GM12878 (cell line): ENCODE results near the gene MYOM1. TPM values are rescaled to one million over a fixed set of nuclear protein-coding genes. Genes with fewer than 3 reads are reported as not detected.

Experiments used
- FOXM1 ChIP-seq: IDR thresholded peaks from 2 replicates; pipeline ENCODE4 v1.6.1; 2012; ENCODE audit warnings: low read depth, mild to moderate bottlenecking, inconsistent platforms, low read length, moderate library complexity
- NRF1 ChIP-seq: conservative IDR thresholded peaks from 2 replicates; pipeline ENCODE4 v1.6.1; 2011; ENCODE audit warnings: mild to moderate bottlenecking, low read depth, low read length, improper control_type of control experiment
- TARDBP ChIP-seq: IDR thresholded peaks from 2 replicates; pipeline ENCODE4 v1.6.1; 2016; ENCODE audit warnings: borderline replicate concordance
- polyA plus RNA-seq, 11 experiments: library from polyadenylated mRNA; depleted of rRNA in 4 of 11; unstranded in 6 of 11; stranded (reverse) in 5 of 11; fragments of >200 nt; fragmentation: Nextera tagmentation in 4 of 11; fragmentation: Illumina TruSeq in 1 of 11; extraction: Ambion mirVana in 4 of 11; extraction: Trizol in 1 of 11; gene quantifications; 1 replicate in 1 of 11; 2 replicates in 10 of 11; pipeline versions ENCODE4 v1.2.1 to v1.2.3, GENCODE V29; 2011 to 2016; ENCODE audit warnings: inconsistent platforms in 2 of 11, missing spikeins in 2 of 11, low read depth in 1 of 11
- total RNA-seq, 4 experiments: library from RNA; depleted of rRNA in 3 of 4; stranded (reverse); fragments of >200 nt in 3 of 4; fragmentation: Illumina TruSeq in 1 of 4; extraction: Trizol in 1 of 4; gene quantifications; 2 replicates each; pipeline versions ENCODE4 v1.2.1 to v1.2.3, GENCODE V29; 2013 to 2021
- TF ChIP-seq, protein P1 (sequence below): fragments of 450-650 bp; IDR thresholded peaks from 2 replicates; pipeline ENCODE4 v1.6.1; 2017; ENCODE audit warnings: mild to moderate bottlenecking, moderate library complexity
- TF ChIP-seq, protein P2 (sequence below): IDR thresholded peaks from 2 replicates; pipeline ENCODE4 v1.6.1; 2011; ENCODE audit warnings: low read depth, low read length, improper control_type of control experiment, borderline replicate concordance
- TF ChIP-seq, protein P3 (sequence below): fragments of 450-650 bp; IDR thresholded peaks from 2 replicates; pipeline ENCODE4 v1.6.1; 2016; ENCODE audit warnings: mild to moderate bottlenecking

MYOM1 gene
- total and polyA plus RNA-seq, 10 of the 15 experiments (the other 5 are each of a cell fraction or from before 2014, with no cell fraction given): 0.06 to 1.0 (median 0.57) TPM

DNA sequence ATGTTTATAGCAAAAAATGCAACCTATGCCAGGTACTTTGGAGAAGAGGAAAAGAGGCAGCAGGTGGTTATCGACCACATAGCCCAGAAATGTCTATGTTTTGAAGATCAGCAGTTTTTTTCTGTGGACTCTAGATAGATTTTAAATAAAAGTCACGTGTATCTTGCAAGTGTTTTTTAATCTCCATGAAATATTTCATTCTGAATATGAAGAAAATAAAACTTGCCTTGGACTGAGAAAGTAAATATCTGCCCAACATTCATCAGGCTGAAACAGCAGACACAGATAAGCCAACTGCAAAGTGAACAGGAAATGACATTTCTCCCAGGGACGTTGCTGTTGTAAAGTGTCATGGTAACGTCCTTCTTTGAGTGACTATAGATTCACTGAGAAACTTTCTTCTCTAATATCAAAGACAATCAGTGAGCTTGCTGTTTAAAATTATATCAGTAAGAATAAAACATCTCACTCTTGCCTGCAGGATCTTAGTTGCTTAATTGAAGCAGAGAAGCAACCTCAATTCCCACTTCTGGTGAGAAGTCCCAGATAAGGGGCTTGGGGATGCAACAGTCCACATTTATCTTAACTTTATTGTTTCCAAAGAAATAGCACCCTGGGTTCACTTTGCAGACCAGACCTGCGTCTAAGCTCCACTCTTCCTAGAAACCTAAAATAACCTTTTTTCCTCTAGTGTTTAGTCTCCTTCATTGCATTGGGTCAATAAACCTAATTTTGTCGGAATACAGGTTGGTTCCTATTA is 6.3 kb downstream of the MYOM1 start (continued):
- TF ChIP-seq, protein P1, sequence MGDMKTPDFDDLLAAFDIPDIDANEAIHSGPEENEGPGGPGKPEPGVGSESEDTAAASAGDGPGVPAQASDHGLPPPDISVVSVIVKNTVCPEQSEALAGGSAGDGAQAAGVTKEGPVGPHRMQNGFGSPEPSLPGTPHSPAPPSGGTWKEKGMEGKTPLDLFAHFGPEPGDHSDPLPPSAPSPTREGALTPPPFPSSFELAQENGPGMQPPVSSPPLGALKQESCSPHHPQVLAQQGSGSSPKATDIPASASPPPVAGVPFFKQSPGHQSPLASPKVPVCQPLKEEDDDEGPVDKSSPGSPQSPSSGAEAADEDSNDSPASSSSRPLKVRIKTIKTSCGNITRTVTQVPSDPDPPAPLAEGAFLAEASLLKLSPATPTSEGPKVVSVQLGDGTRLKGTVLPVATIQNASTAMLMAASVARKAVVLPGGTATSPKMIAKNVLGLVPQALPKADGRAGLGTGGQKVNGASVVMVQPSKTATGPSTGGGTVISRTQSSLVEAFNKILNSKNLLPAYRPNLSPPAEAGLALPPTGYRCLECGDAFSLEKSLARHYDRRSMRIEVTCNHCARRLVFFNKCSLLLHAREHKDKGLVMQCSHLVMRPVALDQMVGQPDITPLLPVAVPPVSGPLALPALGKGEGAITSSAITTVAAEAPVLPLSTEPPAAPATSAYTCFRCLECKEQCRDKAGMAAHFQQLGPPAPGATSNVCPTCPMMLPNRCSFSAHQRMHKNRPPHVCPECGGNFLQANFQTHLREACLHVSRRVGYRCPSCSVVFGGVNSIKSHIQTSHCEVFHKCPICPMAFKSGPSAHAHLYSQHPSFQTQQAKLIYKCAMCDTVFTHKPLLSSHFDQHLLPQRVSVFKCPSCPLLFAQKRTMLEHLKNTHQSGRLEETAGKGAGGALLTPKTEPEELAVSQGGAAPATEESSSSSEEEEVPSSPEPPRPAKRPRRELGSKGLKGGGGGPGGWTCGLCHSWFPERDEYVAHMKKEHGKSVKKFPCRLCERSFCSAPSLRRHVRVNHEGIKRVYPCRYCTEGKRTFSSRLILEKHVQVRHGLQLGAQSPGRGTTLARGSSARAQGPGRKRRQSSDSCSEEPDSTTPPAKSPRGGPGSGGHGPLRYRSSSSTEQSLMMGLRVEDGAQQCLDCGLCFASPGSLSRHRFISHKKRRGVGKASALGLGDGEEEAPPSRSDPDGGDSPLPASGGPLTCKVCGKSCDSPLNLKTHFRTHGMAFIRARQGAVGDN: no peak
- TF ChIP-seq, protein P2, sequence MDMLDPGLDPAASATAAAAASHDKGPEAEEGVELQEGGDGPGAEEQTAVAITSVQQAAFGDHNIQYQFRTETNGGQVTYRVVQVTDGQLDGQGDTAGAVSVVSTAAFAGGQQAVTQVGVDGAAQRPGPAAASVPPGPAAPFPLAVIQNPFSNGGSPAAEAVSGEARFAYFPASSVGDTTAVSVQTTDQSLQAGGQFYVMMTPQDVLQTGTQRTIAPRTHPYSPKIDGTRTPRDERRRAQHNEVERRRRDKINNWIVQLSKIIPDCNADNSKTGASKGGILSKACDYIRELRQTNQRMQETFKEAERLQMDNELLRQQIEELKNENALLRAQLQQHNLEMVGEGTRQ: no peak
- no peak for TF ChIP-seq FOXM1
- no peak for TF ChIP-seq NRF1
- TF ChIP-seq TARDBP: no peak
- TF ChIP-seq, protein P3, sequence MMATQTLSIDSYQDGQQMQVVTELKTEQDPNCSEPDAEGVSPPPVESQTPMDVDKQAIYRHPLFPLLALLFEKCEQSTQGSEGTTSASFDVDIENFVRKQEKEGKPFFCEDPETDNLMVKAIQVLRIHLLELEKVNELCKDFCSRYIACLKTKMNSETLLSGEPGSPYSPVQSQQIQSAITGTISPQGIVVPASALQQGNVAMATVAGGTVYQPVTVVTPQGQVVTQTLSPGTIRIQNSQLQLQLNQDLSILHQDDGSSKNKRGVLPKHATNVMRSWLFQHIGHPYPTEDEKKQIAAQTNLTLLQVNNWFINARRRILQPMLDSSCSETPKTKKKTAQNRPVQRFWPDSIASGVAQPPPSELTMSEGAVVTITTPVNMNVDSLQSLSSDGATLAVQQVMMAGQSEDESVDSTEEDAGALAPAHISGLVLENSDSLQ: peak; percentile 22; the same call in 1 of the 2 replicates
